Right ventricle myocardium inferior (tissue), 1 donor: ENCODE results near the gene FAM236C. TPM values are rescaled to one million over a fixed set of nuclear protein-coding genes. Genes with fewer than 3 reads are reported as not detected.
"Not testable (repeated sequence)": the region's sequence is repeated elsewhere in the genome, so short reads cannot be mapped to it uniquely, and the experiment has no call there.

ENCODE experiments used
- ATAC-seq: fragments of 200-7000 bp; cut with Tn5 transposase; one replicate; pipeline ENCODE4 v1.9.1; 2020; ENCODE audit warnings: mild to moderate bottlenecking, moderate library complexity
- DNase-seq: peaks from one replicate; pipeline ENCODE4 v3.0.0; 2021; ENCODE audit errors: missing footprints
- intact Hi-C: fragments of 100-400 bp; cut with DNase I; formaldehyde crosslinking; loops from one replicate; pipeline ENCODE4 v1.11.0; 2022
- long read RNA-seq: library from polyadenylated mRNA; unstranded; transcript quantifications from one replicate; pipeline ENCODE4 v2.0.0, GENCODE V29; 2021
- total RNA-seq: library from RNA; stranded (reverse); fragmentation: NEBNext Ultra II Directional; extraction: Animal tissue kit (Norgen Biotek cat#: 25700); gene quantifications from one replicate; pipeline ENCODE4 v1.2.1, GENCODE V29; 2021
- donor health status: DM: no; HTN: yes; CAD: no; lungs with severe emphysema.

The FAM236C gene
- total RNA-seq, result not detected
- long read RNA-seq, result 0 reads

DNA sequence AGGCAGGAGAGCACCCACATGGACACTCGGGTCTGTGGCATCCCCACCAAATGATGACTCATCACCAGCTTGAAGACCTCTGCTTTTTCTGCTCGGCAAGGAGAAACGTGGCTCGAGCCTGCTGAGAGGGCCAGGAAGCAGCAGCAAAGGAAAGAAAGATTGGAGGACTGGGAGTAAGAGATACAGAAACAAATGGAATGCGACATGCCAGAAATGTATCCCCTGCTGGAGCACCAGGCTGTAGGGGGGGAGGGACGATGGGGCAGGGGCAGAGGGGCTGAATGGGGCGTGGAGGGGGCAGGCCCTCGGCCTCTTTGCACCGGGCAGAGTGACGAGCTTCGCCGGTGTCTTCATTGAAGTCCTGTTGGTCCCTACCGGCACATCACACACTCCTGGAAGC is at the start of gene FAM236C:
Gene FAM236C (plus strand): TSS at position 301 of the 400 bp plus-strand sequence. CDS start 100 bp downstream, outside the sequence.
- DNase-seq, intact Hi-C loops, ATAC-seq: not testable (repeated sequence)

GRCh38 chrX:72882898-72883297 is 29.5 kb upstream of the FAM236C start:
- ATAC-seq, DNase-seq, intact Hi-C loops: not testable (repeated sequence)

DNA sequence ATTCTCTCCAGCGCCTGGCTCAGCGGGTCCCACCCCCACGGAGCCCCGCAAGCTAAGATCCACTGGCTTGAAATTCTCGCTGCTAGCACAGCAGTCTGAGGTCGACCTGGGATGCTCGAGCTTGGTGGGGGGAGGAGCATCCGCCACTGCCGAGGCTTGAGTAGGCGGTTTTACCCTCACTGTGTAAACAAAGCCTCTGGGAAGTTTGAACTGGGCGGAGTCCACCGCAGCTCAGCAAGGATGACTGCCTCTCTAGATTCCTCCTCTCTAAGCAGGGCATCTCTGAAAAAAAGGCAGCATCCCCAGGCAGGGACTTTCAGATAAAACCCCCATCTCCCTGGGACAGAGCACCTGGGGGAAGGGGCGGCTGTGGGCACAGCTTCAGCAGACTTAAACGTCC is 22.7 kb upstream of the FAM236C start:
- ATAC-seq, intact Hi-C loops: not testable (repeated sequence)

DNA sequence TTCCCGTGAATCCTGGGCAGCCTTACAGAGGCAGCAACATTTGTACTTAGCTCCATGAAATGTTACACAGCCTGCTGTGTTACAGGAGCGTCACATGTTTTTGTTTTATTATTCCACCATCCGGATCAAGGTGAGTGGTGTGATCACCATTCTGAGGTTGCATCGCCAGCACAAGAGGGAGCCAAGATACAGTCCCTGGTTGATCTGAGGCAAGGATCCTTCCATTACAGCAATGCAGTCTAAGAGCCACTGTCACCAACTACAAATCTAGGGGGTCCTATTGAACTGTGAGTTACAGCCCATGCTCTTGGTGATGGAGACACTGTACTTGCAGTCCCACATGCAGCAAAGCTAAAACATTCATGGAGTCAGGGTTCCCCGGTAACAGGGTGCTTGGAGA is 3.7 kb downstream of the FAM236C start:
- DNase-seq, result peak; percentile 0
- ATAC-seq, intact Hi-C loops: not testable (repeated sequence)

More for the DNA sequence above, 22.7 kb upstream of the FAM236C start:
- not testable (repeated sequence) for DNase-seq

DNA sequence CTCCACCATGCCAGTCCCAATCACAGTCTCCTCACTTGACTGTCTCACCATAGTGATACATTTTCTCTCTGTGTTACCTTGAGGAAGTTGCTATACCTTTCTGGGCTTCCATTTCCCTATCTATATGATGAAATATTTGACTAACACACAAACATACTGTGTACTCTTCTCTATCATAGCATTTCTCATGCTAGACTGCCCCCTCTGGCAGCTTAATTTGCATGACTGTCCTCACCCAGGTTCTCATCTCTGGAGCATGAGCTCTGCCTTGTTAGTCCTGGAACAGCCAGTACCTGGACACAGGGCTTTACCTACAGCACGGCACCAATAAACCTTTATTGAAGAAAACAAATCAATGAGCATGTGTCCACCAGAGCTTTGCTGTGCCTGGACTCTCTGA is 19.9 kb downstream of the FAM236C start:
- ATAC-seq, intact Hi-C loops, DNase-seq: not testable (repeated sequence)

GRCh38 chrX:72936455-72936854 is 24.0 kb downstream of the FAM236C start:
- DNase-seq, intact Hi-C loops, ATAC-seq: not testable (repeated sequence)

- intact Hi-C loops, DNase-seq, ATAC-seq: not testable (repeated sequence)
These were observed 24.6 kb downstream of the FAM236C start for GRCh38 chrX:72936882-72937455.

GRCh38 chrX:72937906-72938305 is 25.5 kb downstream of the FAM236C start, which contains the start of gene FAM236A:
TSS of gene FAM236A (plus strand) at chrX:72938206. CDS start at chrX:72938263, 57 bp downstream.
- DNase-seq, ATAC-seq, intact Hi-C loops: not testable (repeated sequence)

GRCh38 chrX:72942272-72942671 is 29.9 kb downstream of the FAM236C start:
- ATAC-seq, intact Hi-C loops, DNase-seq: not testable (repeated sequence)

GRCh38 chrX:72943035-72943818 is 30.8 kb downstream of the FAM236C start:
- ATAC-seq, DNase-seq, intact Hi-C loops: not testable (repeated sequence)

GRCh38 chrX:72943819-72944169 is 31.4 kb downstream of the FAM236C start, which contains the start of gene DMRTC1:
TSS of gene DMRTC1 (minus strand) at chrX:72943837. CDS start at chrX:72875694, 68,143 bp downstream.
- intact Hi-C loops, DNase-seq: not testable (repeated sequence)
- ATAC-seq, result peak; percentile 46

DNA sequence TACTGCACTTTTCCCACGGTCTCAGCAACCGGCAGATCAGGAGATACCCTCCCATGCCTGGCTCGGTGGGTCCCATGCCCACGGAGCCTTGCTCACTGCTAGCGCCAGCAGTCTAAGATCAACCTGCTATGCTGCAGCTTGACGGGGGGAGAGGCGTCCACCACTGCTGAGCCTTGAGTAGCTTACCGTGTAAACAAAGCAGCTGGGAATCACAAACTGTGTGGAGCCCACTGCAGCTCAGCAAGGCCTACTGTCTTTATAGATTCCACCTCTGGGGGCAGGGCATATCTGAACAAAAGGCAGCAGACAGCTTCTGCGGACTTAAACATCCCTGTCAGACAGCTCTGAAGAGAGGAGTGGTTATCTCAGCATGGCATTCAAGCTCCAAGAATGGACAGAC is 47.6 kb downstream of the FAM236C start:
- ATAC-seq, DNase-seq, intact Hi-C loops: not testable (repeated sequence)

Other genes starting within 250 kb of the FAM236C start
- 16.1 TPM for gene PHKA1, start 198.3 kb upstream of the FAM236C start, total RNA-seq
- not detected for gene DMRTC1B, start 135.7 kb upstream of the FAM236C start, total RNA-seq
- gene FAM236B, start 130.0 kb upstream of the FAM236C start, total RNA-seq, result not detected
- gene FAM236D, start 104.4 kb upstream of the FAM236C start, total RNA-seq, result not detected
- gene FAM236A, start 25.6 kb downstream of the FAM236C start, total RNA-seq, result not detected
- not detected for gene DMRTC1, start 31.2 kb downstream of the FAM236C start, total RNA-seq
- not detected for gene PABPC1L2B, start 90.3 kb downstream of the FAM236C start, total RNA-seq
- gene PABPC1L2A, start 166.9 kb downstream of the FAM236C start, total RNA-seq, result not detected